GM12891 (cell line): ENCODE data around the gene ARID2.

Experiments used
- POLR2A ChIP-seq: IDR thresholded peaks from 2 replicates; pipeline ENCODE4 v1.6.1; 2011; ENCODE audit warnings: low read depth, low read length, control low read depth
- POLR2AphosphoS5 ChIP-seq: IDR thresholded peaks from 2 replicates; pipeline ENCODE4 v1.6.1; 2011; ENCODE audit warnings: low read depth, low read length, control low read depth
- POU2F2 ChIP-seq: IDR thresholded peaks from 2 replicates; pipeline ENCODE4 v1.6.1; 2011; ENCODE audit warnings: low read depth, mild to moderate bottlenecking, control low read depth, low read length, moderate library complexity
- SPI1 ChIP-seq: IDR thresholded peaks from 2 replicates; pipeline ENCODE4 v1.6.1; 2011; ENCODE audit warnings: low read depth, low read length, control low read depth
- TAF1 ChIP-seq: IDR thresholded peaks from 2 replicates; pipeline ENCODE4 v1.6.1; 2011; ENCODE audit warnings: low read depth, low read length, control low read depth

GRCh38 chr12:45880533-45880932 is 151.0 kb downstream of the ARID2 start:
- no peak for TF ChIP-seq POLR2AphosphoS5
- TF ChIP-seq POLR2A = no peak
- no peak for TF ChIP-seq TAF1
- no peak for TF ChIP-seq POU2F2
- no peak for TF ChIP-seq SPI1
